T-helper 1 cell treated with Interleukin-12 subunit alpha and Interleukin-12 subunit beta and Interleukin-4 antibody, amounts not matched to agents 30 μg/mL and 1 μg/mL, for 36 hours (primary cell): ENCODE results near the gene NFKBIA.
"Not testable (repeated sequence)": the region's sequence is repeated elsewhere in the genome, so short reads cannot be mapped to it uniquely, and the experiment has no call there.

Experiments used
- H3K27ac Mint-ChIP-seq: one replicate; pipeline ENCODE4 v1.8.0; 2021; ENCODE audit warnings: mild to moderate bottlenecking, mixed read lengths
- H3K27me3 Mint-ChIP-seq: one replicate; pipeline ENCODE4 v1.8.0; 2021; ENCODE audit warnings: low read depth, mixed read lengths
- H3K36me3 Mint-ChIP-seq: one replicate; pipeline ENCODE4 v1.8.0; 2021; ENCODE audit warnings: low read depth, mixed read lengths
- H3K4me1 Mint-ChIP-seq: one replicate; pipeline ENCODE4 v1.8.0; 2021; ENCODE audit warnings: low read depth, mixed read lengths
- H3K4me3 Mint-ChIP-seq: one replicate; pipeline ENCODE4 v1.8.0; 2021; ENCODE audit warnings: mild to moderate bottlenecking, moderate library complexity, mixed read lengths
- H3K9me3 Mint-ChIP-seq: one replicate; pipeline ENCODE4 v1.8.0; 2021; ENCODE audit warnings: mixed read lengths

NFKBIA gene

DNA sequence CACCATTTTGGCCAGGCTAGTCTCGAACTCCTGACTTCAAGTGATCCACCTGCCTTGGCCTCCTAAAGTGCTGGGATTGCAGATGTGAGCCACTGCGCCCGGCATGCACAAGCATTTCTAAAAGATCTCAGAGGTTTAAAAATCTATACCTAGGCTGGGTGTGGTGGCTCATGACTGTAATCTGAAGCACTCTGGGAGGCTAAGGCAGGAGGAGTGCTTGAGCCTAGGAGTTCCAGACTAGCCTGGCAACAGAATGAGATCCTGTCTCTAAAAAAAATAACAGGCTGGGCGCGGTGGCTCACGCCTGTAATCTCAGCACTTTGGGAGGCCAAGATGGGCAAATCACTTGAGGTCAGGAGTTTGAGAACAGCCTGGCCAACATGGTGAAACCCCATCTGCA, 49.3 kb downstream of the NFKBIA start:
- H3K4me1 Mint-ChIP-seq: peaks cover 18% of the 10 kb centered on the region
- not testable (repeated sequence) for H3K27me3 Mint-ChIP-seq, H3K9me3 Mint-ChIP-seq, H3K36me3 Mint-ChIP-seq, H3K4me3 Mint-ChIP-seq, H3K27ac Mint-ChIP-seq

DNA sequence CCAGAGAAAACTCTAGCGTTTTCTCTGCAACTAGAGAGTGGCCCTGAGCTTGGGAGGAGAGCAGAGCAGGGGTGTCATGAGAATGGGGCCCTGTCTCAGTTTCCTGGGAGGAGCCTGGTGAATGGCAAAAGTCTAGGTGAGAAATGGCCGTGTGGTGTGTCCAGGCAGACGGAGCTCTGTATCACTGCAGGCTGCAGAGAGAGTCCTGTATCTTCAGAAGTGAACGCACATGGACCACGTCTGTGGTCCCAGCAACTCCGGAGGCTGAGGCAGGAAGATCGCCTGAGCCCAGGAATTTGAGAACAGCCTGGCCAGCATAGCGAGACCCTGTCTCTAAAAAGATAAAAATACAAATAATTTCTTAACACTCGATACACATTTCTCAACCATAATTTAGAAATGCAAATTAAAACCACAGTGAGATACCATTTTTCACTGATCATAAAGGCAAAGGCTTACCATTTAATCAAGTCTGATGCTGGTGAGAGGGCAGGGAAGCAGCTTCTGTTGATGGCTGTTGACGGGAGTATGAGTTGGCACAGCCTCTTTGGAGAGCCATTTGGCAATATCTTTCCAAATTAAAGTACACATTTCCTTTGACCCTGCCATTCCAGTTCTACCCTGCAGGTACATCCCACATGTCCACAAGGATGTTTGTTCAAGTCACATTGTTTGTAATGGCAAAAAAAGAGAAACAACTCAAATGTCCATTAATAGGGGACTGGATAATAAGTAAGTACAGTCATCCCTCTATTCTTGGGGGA, 51.0 kb downstream of the NFKBIA start:
- no peak overlapping the region for H3K27ac Mint-ChIP-seq
- H3K36me3 Mint-ChIP-seq: no peaks in the 10 kb centered on the region
- peaks cover 18% of the 10 kb centered on the region for H3K4me1 Mint-ChIP-seq
- H3K4me3 Mint-ChIP-seq: no peak overlapping the region
- no peaks in the 10 kb centered on the region for H3K9me3 Mint-ChIP-seq
- no peaks in the 10 kb centered on the region for H3K27me3 Mint-ChIP-seq

DNA sequence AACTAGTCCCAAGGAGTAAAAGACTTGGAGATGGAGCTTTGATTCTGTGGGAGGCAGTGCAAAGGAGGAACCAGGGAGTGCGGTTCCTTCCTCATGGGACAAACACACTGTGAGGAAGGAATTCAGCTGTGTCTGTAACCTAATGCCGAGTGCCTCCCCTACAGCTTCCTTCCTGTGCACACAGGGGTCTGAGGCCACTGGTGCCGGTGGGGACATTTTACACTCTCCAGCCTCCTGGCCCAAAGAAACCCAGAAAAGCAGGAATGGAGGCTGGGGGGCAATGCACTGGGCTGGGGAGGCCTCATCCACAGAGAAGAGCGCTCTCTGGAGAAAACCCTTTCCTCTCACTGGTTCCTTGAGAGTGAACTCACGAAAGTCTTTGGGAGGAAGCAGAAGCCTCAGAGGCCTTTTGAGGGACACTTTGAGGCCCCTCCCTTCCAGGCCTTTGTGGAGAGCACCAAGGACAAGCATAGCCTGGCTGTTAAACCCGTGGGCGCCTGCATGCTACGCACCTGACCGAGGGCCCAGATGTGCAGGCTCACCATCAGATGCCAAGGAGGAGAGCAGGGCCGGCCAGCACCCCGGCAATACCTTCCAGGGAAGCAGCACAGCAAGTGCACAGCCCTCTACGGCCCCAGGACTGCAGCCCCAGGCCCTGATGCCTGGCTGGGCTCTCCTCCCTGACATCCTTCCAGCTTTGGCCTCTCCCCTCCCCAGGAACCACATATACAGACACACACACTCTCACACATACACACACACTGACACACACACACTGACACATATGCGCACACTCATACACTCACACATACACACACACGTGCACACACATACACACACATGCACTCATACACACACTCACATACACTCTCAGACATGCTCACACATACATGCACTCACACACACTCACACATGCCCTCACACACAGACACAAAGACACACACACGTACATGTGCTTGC, 52.0 kb downstream of the NFKBIA start:
- no peak overlapping the region for H3K27ac Mint-ChIP-seq
- no peaks in the 10 kb centered on the region for H3K9me3 Mint-ChIP-seq
- H3K4me1 Mint-ChIP-seq: peaks cover 18% of the 10 kb centered on the region
- no peak overlapping the region for H3K4me3 Mint-ChIP-seq
- H3K36me3 Mint-ChIP-seq: no peaks in the 10 kb centered on the region
- peaks cover 8% of the 10 kb centered on the region for H3K27me3 Mint-ChIP-seq

DNA sequence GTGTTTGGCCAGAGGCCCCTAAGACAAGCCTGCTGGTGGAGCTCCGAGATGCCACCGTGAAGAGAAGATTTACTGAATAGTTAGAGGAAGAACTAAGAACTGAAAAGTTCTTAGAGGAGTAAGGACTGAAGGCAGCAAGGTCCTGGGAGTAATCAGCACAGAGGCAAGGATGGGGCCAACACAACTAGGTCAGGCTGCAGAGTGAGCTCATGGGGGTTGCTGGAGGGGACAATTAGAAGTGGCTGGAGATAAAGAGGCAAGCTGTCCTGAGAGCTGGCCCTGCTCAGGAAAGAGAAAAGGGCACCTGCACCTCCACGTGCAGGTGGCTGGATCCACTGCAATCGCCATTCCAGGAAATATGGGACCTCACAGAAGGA, 52.7 kb downstream of the NFKBIA start:
- H3K27ac Mint-ChIP-seq: no peak overlapping the region
- H3K36me3 Mint-ChIP-seq: no peaks in the 10 kb centered on the region
- no peaks in the 10 kb centered on the region for H3K9me3 Mint-ChIP-seq
- H3K4me1 Mint-ChIP-seq: peaks cover 18% of the 10 kb centered on the region
- no peak overlapping the region for H3K4me3 Mint-ChIP-seq
- peaks cover 8% of the 10 kb centered on the region for H3K27me3 Mint-ChIP-seq
